HepG2 (cell line): Measurements from ENCODE around the gene CILP2. TPM values are rescaled to one million over a fixed set of nuclear protein-coding genes. Genes with fewer than 3 reads are reported as not detected.
A peak's percentile ranks its signal among the peaks of the same experiment; 100 is the strongest.

Experiments
- ATAC-seq: fragments of 200-7000 bp; cut with Tn5 transposase; 3 replicates; pipeline ENCODE4 v1.9.1; 2020; ENCODE audit warnings: mild to moderate bottlenecking, moderate library complexity
- BruUV-seq: library from RNA; stranded (reverse); fragments of 400-500 nt; replicated peaks from 2 replicates; lab custom pipeline; 2021; lab: Mats Ljungman, UMichigan
- CTCF ChIA-PET: fragments of 300-600 bp; formaldehyde crosslinking; extraction: SDS; loops from one replicate; lab custom pipeline; 2021; ENCODE audit warnings: low total read pairs, inconsistent platforms, low intra/inter-chr PET ratio; lab: Yijun Ruan, JAX
- POLR2A ChIA-PET: fragments of 350-600 bp; sonication (Branson Sonifier 250); formaldehyde crosslinking; loops from one replicate; lab custom pipeline; 2020; ENCODE audit warnings: antibody characterized with exemption, inconsistent platforms; lab: Yijun Ruan, JAX
- DNase-seq: peaks from one replicate; pipeline ENCODE4 v3.0.0-alpha.2; 2015; ENCODE audit warnings: low spot score
- FAIRE-seq: peaks from 3 replicates; lab custom pipeline; 2011; peaks lifted over from hg19 to GRCh38; lab: Jason Lieb, UNC
- H2AFZ ChIP-seq: one replicate; pipeline ENCODE4 v1.6.1; 2011; ENCODE audit warnings: low read length, inconsistent platforms
- H3K27ac ChIP-seq: fragments of 300-600 bp; 3 replicates; pipeline ENCODE4 v1.8.0; 2011; ENCODE audit warnings: mixed run types, mild to moderate bottlenecking, mixed read lengths, low read length, inconsistent platforms; ENCODE audit not compliant: insufficient read depth; ENCODE audit errors: extremely low read length
- H3K27me3 ChIP-seq, 2 experiments: fragments of 200-600 bp in 1 of 2; 2 replicates in 1 of 2; 3 replicates in 1 of 2; pipeline versions ENCODE4 v1.6.0 to v1.8.0; 2011; ENCODE audit warnings: low read length in 2 of 2, mild to moderate bottlenecking in 2 of 2, moderate library complexity in 2 of 2, inconsistent platforms in 1 of 2; ENCODE audit not compliant: insufficient read depth in 2 of 2, control insufficient read depth in 1 of 2
- H3K36me3 ChIP-seq, 2 experiments: fragments of 200-600 bp in 1 of 2; replicated peaks in 1 of 2; 2 replicates in 1 of 2; 3 replicates in 1 of 2; pipeline versions ENCODE4 v1.5.1 to v1.8.0; 2011; ENCODE audit warnings: low read length in 2 of 2, inconsistent platforms in 1 of 2; ENCODE audit not compliant: insufficient read depth in 2 of 2, control insufficient read depth in 1 of 2
- H3K4me1 ChIP-seq: 2 replicates; pipeline ENCODE4 v1.5.1; 2012; ENCODE audit warnings: low read length, inconsistent platforms; ENCODE audit not compliant: insufficient read depth
- H3K4me2 ChIP-seq: 2 replicates; pipeline ENCODE4 v1.6.0; 2011; ENCODE audit warnings: low read depth, low read length, inconsistent platforms
- H3K4me3 ChIP-seq, 3 experiments: fragments of 200-600 bp in 1 of 3; sonication (generic), shearing (Covaris generic) in 1 of 3; replicated peaks in 1 of 3; 2 replicates each; pipeline ENCODE4 v1.5.1; 2011 to 2016; ENCODE audit warnings: low read length in 3 of 3, inconsistent platforms in 2 of 3, low read depth in 2 of 3, mild to moderate bottlenecking in 2 of 3, control low read depth in 1 of 3, mixed read lengths in 1 of 3; ENCODE audit not compliant: insufficient read depth in 1 of 3
- H3K79me2 ChIP-seq: one replicate; pipeline ENCODE4 v1.6.1; 2011; ENCODE audit warnings: low read length, inconsistent platforms; ENCODE audit not compliant: insufficient read depth
- H3K9ac ChIP-seq: 2 replicates; pipeline ENCODE4 v1.6.0; 2011; ENCODE audit warnings: mild to moderate bottlenecking, low read depth, low read length, inconsistent platforms; ENCODE audit not compliant: insufficient read depth
- H3K9me3 ChIP-seq: 2 replicates; pipeline ENCODE4 v1.5.1; 2012; ENCODE audit warnings: mild to moderate bottlenecking, low read length
- H4K20me1 ChIP-seq: 2 replicates; pipeline ENCODE4 v1.6.0; 2011; ENCODE audit warnings: inconsistent platforms, mild to moderate bottlenecking, low read length, moderate library complexity; ENCODE audit not compliant: insufficient read depth
- ARNT2 ChIP-seq: sonication (generic); formaldehyde crosslinking; IDR thresholded peaks from 2 replicates; pipeline ENCODE4 v1.8.0; 2022; ENCODE audit warnings: mild to moderate bottlenecking, low read depth, missing genetic modification reagents, moderate library complexity
- ERF ChIP-seq: IDR thresholded peaks from 2 replicates; pipeline ENCODE4 v1.6.1; 2018; ENCODE audit warnings: missing biosample characterization, missing genetic modification reagents
- HMGA1 ChIP-seq: sonication (generic); formaldehyde crosslinking; conservative IDR thresholded peaks from 2 replicates; pipeline ENCODE4 v1.4.0; 2020; ENCODE audit warnings: missing genetic modification reagents
- HNRNPLL ChIP-seq: fragments of 200-400 bp; formaldehyde crosslinking; IDR thresholded peaks from 2 replicates; pipeline ENCODE4 v1.6.1; 2017; ENCODE audit warnings: mild to moderate bottlenecking, low read depth, low read length; ENCODE audit not compliant: poor library complexity, severe bottlenecking
- NFYB ChIP-seq: sonication (generic); formaldehyde crosslinking; IDR thresholded peaks from 2 replicates; pipeline ENCODE4 v1.4.0; 2020; ENCODE audit warnings: missing genetic modification reagents
- NRL ChIP-seq: sonication (generic); formaldehyde crosslinking; IDR thresholded peaks from 2 replicates; pipeline ENCODE4 v1.5.0; 2020; ENCODE audit warnings: missing genetic modification reagents, mild to moderate bottlenecking, moderate library complexity, borderline replicate concordance
- RFX5 ChIP-seq: IDR thresholded peaks from 2 replicates; pipeline ENCODE4 v1.6.1; 2011; ENCODE audit warnings: low read depth, low read length, improper control_type of control experiment
- SAP130 ChIP-seq: IDR thresholded peaks from 2 replicates; pipeline ENCODE4 v1.6.1; 2016; ENCODE audit warnings: low read depth
- ZNF614 ChIP-seq: IDR thresholded peaks from 2 replicates; pipeline ENCODE4 v1.6.1; 2018; ENCODE audit warnings: missing biosample characterization, missing genetic modification reagents, inconsistent platforms, borderline replicate concordance
- ZNF737 ChIP-seq: sonication (generic); formaldehyde crosslinking; IDR thresholded peaks from 2 replicates; pipeline ENCODE4 v1.5.0; 2020; ENCODE audit warnings: missing genetic modification reagents, mild to moderate bottlenecking, borderline replicate concordance
- ZZZ3 ChIP-seq: sonication (generic); formaldehyde crosslinking; IDR thresholded peaks from 2 replicates; pipeline ENCODE4 v1.4.0; 2020; ENCODE audit warnings: missing genetic modification reagents, mild to moderate bottlenecking, borderline replicate concordance
- WGBS: methylation state at CpG from one replicate; pipeline ENCODE4 v1.1.6; 2017; ENCODE audit warnings: low lambda C conversion rate; 5-methylcytosine and 5-hydroxymethylcytosine counted together
- in situ Hi-C: cut with HindIII; loops from 2 replicates; pipeline ENCODE4 v1.10.0; 2017; ENCODE audit warnings: low pct_unique_long_range_greater_than_20kb; ENCODE audit not compliant: extremely low pct_ligation_motif_present
- intact Hi-C: fragments of 100-400 bp; cut with micrococcal nuclease; formaldehyde crosslinking; loops from one replicate; pipeline ENCODE4 v1.10.0; 2022; ENCODE audit not compliant: unreplicated experiment
- polyA plus RNA-seq, 8 experiments: library from polyadenylated mRNA; depleted of rRNA in 3 of 8; stranded (reverse) in 7 of 8; unstranded in 1 of 8; fragments of >200 nt; fragmentation: Illumina TruSeq in 4 of 8; extraction: Trizol in 4 of 8; gene quantifications; 2 replicates each; pipeline versions ENCODE4 v1.2.1 to v1.2.3, GENCODE V29; 2011 to 2016; ENCODE audit warnings: low read depth in 4 of 8, missing spikeins in 1 of 8, mixed read lengths in 1 of 8; ENCODE audit not compliant: insufficient read depth in 1 of 8
- total RNA-seq, 5 experiments: library from RNA; depleted of rRNA; stranded (reverse); fragments of >200 nt; fragmentation: Illumina TruSeq; extraction: Trizol; gene quantifications; 2 replicates each; pipeline ENCODE4 v1.2.3, GENCODE V29; 2016; ENCODE audit warnings: low read depth in 1 of 5
- TF ChIP-seq, protein P1 (sequence below): sonication (generic); formaldehyde crosslinking; IDR thresholded peaks from 2 replicates; pipeline ENCODE4 v1.8.0; 2022; ENCODE audit warnings: missing genetic modification reagents, mild to moderate bottlenecking, inconsistent platforms, borderline replicate concordance
- TF ChIP-seq, protein P2 (sequence below): sonication (generic); formaldehyde crosslinking; conservative IDR thresholded peaks from 2 replicates; pipeline ENCODE4 v1.8.0; 2022; ENCODE audit warnings: missing genetic modification reagents
- TF ChIP-seq, protein P3 (sequence below): sonication (generic); formaldehyde crosslinking; IDR thresholded peaks from 2 replicates; pipeline ENCODE4 v1.9.0; 2021; ENCODE audit warnings: missing genetic modification reagents, mild to moderate bottlenecking, borderline replicate concordance
- TF ChIP-seq, protein P4 (sequence below): sonication (generic); formaldehyde crosslinking; IDR thresholded peaks from 2 replicates; pipeline ENCODE4 v1.5.0; 2020; ENCODE audit warnings: mild to moderate bottlenecking, low read depth, missing genetic modification reagents, borderline replicate concordance

Gene CILP2
- total and polyA plus RNA-seq, 2 of the 13 experiments (the other 11 are each of a cell fraction or from before 2014, with no cell fraction given), result 0.09 to 0.37 TPM

DNA sequence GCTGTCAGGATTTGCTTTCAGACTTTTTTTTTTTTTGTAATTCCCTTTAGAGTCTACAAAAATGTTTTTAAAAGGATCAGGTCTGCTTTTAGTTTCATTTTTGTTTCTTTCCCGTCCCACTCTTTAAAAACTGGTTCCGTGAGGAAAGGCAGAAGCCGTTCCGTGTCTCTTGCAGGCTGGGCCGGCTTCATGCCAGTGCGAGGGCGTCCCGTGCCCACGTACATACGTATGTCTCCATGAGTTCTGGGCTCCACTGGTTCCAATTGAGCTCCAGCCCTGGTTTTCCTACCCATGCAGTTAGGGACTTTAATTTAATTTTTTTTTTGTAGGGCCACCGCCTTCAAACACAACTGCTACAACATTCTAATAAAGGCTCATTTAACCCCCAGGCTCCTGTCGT, 31.5 kb upstream of the CILP2 start:
- no peak overlapping the region for H3K27ac ChIP-seq
- H3K9ac ChIP-seq, result no peak overlapping the region
- DNase-seq, result no peak
- no peak for FAIRE-seq
- H3K27me3 ChIP-seq, result no peaks in the 10 kb centered on the region
- no peaks in the 10 kb centered on the region; the same call in 1 of the 2 replicates for H4K20me1 ChIP-seq
- intact Hi-C loops, result no loop called here
- POLR2A ChIA-PET, result interaction anchor here (0.9 kb wide), 1 partner anchor 10 kb away, joined by 4 read pairs; no protein-coding TSS in a partner anchor
- WGBS, result 96% methylated on average over 12 of the region's 12 CpGs
- H3K4me3 ChIP-seq, result no peak overlapping the region
- no peaks in the 10 kb centered on the region for H3K9me3 ChIP-seq
- no peaks in the 10 kb centered on the region for H3K4me1 ChIP-seq
- BruUV-seq, result TSS peak; percentile 36
- CTCF ChIA-PET, result no interaction called here
- ATAC-seq, result no peak
- TF ChIP-seq NRL (CRISPR knock-in tag) (no peak), ZNF614 (CRISPR knock-in tag) (no peak), RFX5 (no peak), HMGA1 (CRISPR knock-in tag) (no peak), ARNT2 (no peak), ZZZ3 (no peak), NFYB (no peak), SAP130 (no peak), HNRNPLL (no peak), ERF (CRISPR knock-in tag) (no peak), ZNF737 (CRISPR knock-in tag) (no peak)
- TF ChIP-seq, protein P1, sequence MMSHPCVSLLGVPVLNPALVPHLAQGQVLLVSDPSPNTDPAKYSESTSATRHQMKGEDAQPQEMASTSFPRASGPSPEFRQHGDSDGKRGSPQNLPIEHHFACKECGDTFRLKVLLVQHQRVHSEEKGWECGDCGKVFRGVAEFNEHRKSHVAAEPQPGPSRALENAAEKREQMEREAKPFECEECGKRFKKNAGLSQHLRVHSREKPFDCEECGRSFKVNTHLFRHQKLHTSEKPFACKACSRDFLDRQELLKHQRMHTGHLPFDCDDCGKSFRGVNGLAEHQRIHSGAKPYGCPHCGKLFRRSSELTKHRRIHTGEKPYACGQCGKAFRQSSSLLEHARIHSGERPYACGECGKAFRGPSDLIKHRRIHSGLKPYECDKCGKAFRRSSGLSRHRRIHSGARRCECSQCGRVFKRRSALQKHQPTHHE (CRISPR knock-in tag), result no peak
- TF ChIP-seq, protein P2, sequence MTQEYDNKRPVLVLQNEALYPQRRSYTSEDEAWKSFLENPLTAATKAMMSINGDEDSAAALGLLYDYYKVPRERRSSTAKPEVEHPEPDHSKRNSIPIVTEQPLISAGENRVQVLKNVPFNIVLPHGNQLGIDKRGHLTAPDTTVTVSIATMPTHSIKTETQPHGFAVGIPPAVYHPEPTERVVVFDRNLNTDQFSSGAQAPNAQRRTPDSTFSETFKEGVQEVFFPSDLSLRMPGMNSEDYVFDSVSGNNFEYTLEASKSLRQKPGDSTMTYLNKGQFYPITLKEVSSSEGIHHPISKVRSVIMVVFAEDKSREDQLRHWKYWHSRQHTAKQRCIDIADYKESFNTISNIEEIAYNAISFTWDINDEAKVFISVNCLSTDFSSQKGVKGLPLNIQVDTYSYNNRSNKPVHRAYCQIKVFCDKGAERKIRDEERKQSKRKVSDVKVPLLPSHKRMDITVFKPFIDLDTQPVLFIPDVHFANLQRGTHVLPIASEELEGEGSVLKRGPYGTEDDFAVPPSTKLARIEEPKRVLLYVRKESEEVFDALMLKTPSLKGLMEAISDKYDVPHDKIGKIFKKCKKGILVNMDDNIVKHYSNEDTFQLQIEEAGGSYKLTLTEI (CRISPR knock-in tag), result no peak
- TF ChIP-seq, protein P3, sequence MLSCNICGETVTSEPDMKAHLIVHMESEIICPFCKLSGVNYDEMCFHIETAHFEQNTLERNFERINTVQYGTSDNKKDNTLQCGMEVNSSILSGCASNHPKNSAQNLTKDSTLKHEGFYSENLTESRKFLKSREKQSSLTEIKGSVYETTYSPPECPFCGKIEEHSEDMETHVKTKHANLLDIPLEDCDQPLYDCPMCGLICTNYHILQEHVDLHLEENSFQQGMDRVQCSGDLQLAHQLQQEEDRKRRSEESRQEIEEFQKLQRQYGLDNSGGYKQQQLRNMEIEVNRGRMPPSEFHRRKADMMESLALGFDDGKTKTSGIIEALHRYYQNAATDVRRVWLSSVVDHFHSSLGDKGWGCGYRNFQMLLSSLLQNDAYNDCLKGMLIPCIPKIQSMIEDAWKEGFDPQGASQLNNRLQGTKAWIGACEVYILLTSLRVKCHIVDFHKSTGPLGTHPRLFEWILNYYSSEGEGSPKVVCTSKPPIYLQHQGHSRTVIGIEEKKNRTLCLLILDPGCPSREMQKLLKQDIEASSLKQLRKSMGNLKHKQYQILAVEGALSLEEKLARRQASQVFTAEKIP (CRISPR knock-in tag), result no peak
- TF ChIP-seq, protein P4, sequence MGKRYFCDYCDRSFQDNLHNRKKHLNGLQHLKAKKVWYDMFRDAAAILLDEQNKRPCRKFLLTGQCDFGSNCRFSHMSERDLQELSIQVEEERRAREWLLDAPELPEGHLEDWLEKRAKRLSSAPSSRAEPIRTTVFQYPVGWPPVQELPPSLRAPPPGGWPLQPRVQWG, result no peak
- TF ChIP-seq, all 625 proteins: peak for 0
- in situ Hi-C loops, result no loop called here
- Histone ChIP-seq H3K36me3 (peaks cover 14 to 46% of the 10 kb centered on the region in 2 experiments; a peak in 4 of 5 replicates), H3K79me2 (no peaks in the 10 kb centered on the region), H2AFZ (no peak overlapping the region), H3K4me2 (no peak overlapping the region)
